Upper lobe of right lung (tissue), 1 donor: ENCODE data around the gene LRRFIP2. TPM values are rescaled to one million over a fixed set of nuclear protein-coding genes. Genes with fewer than 3 reads are reported as not detected.

Experiments used
- ATAC-seq: fragments of 200-7000 bp; cut with Tn5 transposase; one replicate; pipeline ENCODE4 v1.9.1; 2020; ENCODE audit warnings: mild to moderate bottlenecking, moderate library complexity
- DNase-seq: peaks from one replicate; pipeline ENCODE4 v3.0.0-alpha.2; 2020
- H3K27ac ChIP-seq: fragments of 200-600 bp; one replicate; pipeline ENCODE4 v1.8.0; 2022
- H3K27me3 ChIP-seq: fragments of 200-600 bp; one replicate; pipeline ENCODE4 v1.8.0; 2022; ENCODE audit warnings: mild to moderate bottlenecking
- H3K36me3 ChIP-seq: fragments of 200-600 bp; one replicate; pipeline ENCODE4 v1.8.0; 2022
- H3K4me1 ChIP-seq: fragments of 200-600 bp; one replicate; pipeline ENCODE4 v1.8.0; 2022
- H3K4me3 ChIP-seq: fragments of 200-600 bp; one replicate; pipeline ENCODE4 v1.8.0; 2022; ENCODE audit warnings: mild to moderate bottlenecking
- H3K9me3 ChIP-seq: fragments of 200-600 bp; one replicate; pipeline ENCODE4 v1.8.0; 2022
- CTCF ChIP-seq: fragments of 200-600 bp; IDR thresholded peaks from one replicate; pipeline ENCODE4 v1.8.0; 2022; ENCODE audit warnings: antibody characterized with exemption
- intact Hi-C: fragments of 100-400 bp; cut with DNase I; formaldehyde crosslinking; loops from one replicate; pipeline ENCODE4 v1.11.0; 2022
- total RNA-seq: library from RNA; stranded (reverse); fragmentation: NEBNext Ultra II Directional; extraction: Animal tissue kit (Norgen Biotek cat#: 25700); gene quantifications from one replicate; pipeline ENCODE4 v1.2.1, GENCODE V29; 2021
- donor health status: DM: no; HTN: yes; CAD: no; lungs with severe emphysema.

The LRRFIP2 gene
- total RNA-seq, 1 donor from 2014 or later = 50.3 TPM

- no peak for DNase-seq
- ATAC-seq = no peak
- TF ChIP-seq CTCF = no peak
- no peak overlapping the region for H3K4me3 ChIP-seq
- peaks cover 46% of the 10 kb centered on the region for H3K36me3 ChIP-seq
- peaks cover 7% of the 10 kb centered on the region for H3K4me1 ChIP-seq
- H3K9me3 ChIP-seq = no peaks in the 10 kb centered on the region
- intact Hi-C loops = no loop called here
- no peak overlapping the region for H3K27ac ChIP-seq
- H3K27me3 ChIP-seq = no peaks in the 10 kb centered on the region
Observed at GRCh38 chr3:37041546-37042195, 132.7 kb downstream of the LRRFIP2 start.

- Histone ChIP-seq H3K4me3 (no peak overlapping the region), H3K9me3 (no peaks in the 10 kb centered on the region), H3K27me3 (no peaks in the 10 kb centered on the region), H3K27ac (no peak overlapping the region), H3K36me3 (peaks cover 52% of the 10 kb centered on the region), H3K4me1 (peaks cover 7% of the 10 kb centered on the region)
- DNase-seq (no peak), ATAC-seq (no peak)
- TF ChIP-seq CTCF = no peak
- intact Hi-C loops = no loop called here
Observed at GRCh38 chr3:37040231-37040630, 134.2 kb downstream of the LRRFIP2 start.

GRCh38 chr3:37039161-37039846 is 135.1 kb downstream of the LRRFIP2 start:
- H3K27ac ChIP-seq = no peak overlapping the region
- no peak overlapping the region for H3K4me3 ChIP-seq
- no peak for DNase-seq
- ATAC-seq = no peak
- intact Hi-C loops = no loop called here
- TF ChIP-seq CTCF = no peak
- no peaks in the 10 kb centered on the region for H3K27me3 ChIP-seq
- no peaks in the 10 kb centered on the region for H3K9me3 ChIP-seq
- peaks cover 53% of the 10 kb centered on the region for H3K36me3 ChIP-seq
- peaks cover 4% of the 10 kb centered on the region for H3K4me1 ChIP-seq

- peaks cover 4% of the 10 kb centered on the region for H3K4me1 ChIP-seq
- H3K4me3 ChIP-seq = no peak overlapping the region
- H3K27ac ChIP-seq = no peak overlapping the region
- intact Hi-C loops = no loop called here
- no peaks in the 10 kb centered on the region for H3K27me3 ChIP-seq
- TF ChIP-seq CTCF = no peak
- peaks cover 66% of the 10 kb centered on the region for H3K36me3 ChIP-seq
- ATAC-seq (no peak), DNase-seq (no peak)
- H3K9me3 ChIP-seq = no peaks in the 10 kb centered on the region
Observed at GRCh38 chr3:37037352-37037751, 137.0 kb downstream of the LRRFIP2 start.

GRCh38 chr3:37032961-37033360 is 141.4 kb downstream of the LRRFIP2 start:
- Histone ChIP-seq H3K27me3 (no peaks in the 10 kb centered on the region), H3K4me1 (peaks cover 6% of the 10 kb centered on the region), H3K4me3 (no peak overlapping the region), H3K27ac (no peak overlapping the region), H3K9me3 (no peaks in the 10 kb centered on the region), H3K36me3 (peaks cover 77% of the 10 kb centered on the region)
- no peak for TF ChIP-seq CTCF
- ATAC-seq (no peak), DNase-seq (no peak)
- intact Hi-C loops = no loop called here
